ENCODE results near the gene CSMD2.

Gene CSMD2

DNA sequence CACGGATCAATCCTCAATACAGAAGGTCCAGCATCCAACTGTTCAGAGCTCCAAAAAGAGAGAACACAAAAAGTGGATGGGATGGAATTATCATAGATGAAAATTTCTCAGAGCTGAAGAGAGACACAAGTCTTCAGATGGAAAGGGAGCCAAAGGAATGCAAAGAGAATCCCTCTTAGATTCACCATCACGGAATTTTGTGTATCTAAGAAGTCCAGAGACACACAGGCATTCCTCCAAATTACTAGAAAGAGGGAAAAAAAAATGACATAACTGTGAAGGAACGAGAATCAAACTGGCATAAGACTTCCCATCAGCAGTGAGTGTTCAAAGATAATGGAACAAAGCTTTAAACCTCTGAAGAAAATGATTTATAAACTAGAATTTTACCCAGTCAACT, 591.4 kb downstream of the CSMD2 start:
- DNase-seq: no peak

DNA sequence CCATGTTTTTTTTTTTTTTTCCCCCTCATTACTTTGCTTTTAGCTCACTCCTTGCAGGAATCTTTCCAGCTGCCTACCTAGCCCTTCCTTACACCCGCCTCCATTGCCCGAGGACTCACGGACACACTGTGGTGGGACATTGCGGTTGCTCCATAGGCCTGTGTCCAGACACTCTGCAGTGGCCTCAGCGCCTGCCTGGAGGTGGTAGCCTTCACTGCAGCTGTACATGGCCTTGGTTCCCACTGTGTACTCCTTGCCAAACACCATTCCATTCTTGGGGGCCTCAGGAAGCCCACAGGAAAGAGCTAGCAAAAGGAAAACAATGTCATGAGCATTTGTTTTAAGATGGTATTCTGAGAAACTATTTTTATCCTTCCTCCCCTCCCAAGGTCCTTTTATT, 592.6 kb downstream of the CSMD2 start:
- DNase-seq: no peak

DNA sequence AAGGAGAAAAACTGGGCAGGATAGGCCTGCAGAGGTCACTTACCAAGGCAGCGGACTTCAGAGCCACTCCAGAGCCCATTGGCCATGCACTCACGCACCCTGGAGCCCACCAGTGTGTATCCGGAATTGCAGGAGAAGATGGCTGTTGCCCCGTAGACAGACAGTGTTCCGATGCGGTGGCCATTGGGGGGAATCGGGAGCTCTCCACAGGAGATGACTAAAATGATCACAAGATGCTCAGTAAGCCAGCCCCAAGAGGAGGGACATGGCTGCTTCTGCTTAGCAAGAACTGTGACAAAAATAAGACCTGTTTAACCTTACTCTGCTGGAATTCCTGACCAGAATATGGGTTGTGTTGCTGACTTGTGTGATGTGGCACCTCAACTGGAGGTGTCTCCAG, 595.7 kb downstream of the CSMD2 start:
- no peak for DNase-seq

- DNase-seq: no peak
Observed at GRCh38 chr1:33563699-33564098, 601.3 kb downstream of the CSMD2 start.

DNA sequence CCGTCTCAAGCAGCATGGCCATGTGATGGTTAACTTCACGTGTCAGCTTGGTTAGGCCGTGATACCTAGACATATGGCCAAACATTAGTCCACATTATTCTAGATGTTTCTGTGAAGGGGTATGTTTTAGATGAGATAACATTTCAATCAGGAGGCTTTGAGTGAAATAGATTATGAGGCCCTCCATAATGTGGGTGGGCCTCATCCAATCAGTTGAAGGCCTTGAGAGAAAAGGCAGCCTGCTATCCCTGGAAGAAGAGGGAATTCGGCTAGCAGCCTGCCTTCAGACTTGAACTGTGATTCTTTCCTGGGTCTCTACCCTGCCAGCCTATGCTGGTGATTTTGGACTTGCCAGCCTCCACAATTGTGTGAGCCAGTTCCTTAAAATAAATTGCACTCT, 602.5 kb downstream of the CSMD2 start:
- no peak for DNase-seq

GRCh38 chr1:33561576-33561975, 603.5 kb downstream of the CSMD2 start:
- no peak for DNase-seq

DNA sequence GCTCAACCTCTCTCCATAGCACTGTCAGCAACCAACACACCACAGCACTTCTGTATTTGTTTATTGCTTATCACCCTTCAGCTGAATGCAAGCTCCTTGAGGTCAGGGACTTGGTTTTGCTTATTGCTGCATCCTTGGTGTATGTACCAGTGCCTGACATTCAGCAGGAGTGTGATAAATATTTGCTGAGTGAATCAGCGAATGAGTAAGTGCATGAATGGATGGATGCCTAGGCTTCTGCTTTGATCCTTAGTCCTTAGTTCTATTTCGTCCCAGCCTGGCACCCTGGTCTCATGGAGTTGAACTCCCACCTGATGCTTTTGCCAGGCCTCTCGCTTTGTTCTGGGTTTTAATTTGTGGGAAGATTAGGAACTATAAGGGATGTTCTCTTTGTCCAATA, 604.4 kb downstream of the CSMD2 start:
- DNase-seq: no peak

DNA sequence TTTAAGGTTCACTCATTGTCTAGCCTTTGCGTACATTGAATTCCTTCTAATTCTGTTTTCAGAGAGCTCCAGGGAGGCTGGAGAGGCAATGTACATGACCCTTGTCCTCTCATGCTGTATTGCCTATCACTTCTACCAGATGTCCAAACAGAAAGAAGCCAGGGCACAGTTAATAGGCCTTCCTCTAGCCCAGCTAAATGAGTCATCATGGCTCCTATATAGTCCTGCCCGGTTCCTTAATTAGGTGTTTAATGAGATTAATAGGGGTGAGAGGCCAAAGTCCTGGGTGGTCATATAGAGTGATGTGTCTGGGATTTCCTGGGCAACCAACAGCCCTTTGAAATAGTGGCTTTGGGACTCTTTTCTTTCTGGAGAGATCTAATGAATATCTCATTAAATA, 616.3 kb downstream of the CSMD2 start:
- no peak for DNase-seq

GRCh38 chr1:33548319-33548718, 616.7 kb downstream of the CSMD2 start:
- no peak for DNase-seq

GRCh38 chr1:33547576-33547975, 617.5 kb downstream of the CSMD2 start:
- no peak for DNase-seq

DNA sequence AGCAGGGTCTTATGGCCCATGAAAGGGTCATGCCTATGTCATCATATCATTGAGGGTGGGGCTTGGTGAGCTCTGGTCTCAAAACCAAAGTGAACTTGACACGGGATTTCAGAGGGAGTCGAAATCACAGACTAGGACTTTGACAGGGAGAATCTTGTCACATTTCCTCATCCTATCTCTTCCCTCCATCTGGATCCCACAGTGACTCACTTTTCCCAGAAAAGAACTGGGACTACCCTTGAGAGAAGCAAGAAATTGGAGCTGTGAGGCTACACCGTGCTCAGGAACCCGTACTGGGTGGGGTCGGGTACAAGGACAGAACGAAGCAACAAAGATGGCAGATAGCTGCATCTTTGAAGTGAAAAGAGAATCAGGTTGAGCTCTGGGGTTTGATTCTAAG, 623.1 kb downstream of the CSMD2 start:
- DNase-seq: no peak

DNA sequence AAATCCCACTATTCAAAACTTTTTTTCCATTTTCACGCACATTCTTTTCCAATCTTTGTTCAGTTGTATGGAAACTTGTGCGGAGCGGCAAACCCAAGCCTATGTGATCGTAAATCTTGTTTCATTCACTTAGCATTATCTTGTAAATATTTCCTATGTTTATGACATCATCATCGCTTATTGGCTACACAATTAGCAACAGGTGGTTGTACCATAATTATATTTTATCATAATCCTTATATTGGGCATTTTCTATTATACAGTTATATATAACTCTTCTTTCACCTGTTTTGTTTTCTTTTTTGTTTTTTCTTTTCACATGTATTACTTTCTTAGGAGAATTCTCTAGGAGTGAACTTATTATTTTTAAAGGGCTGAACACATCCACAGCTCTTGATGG, 627.1 kb downstream of the CSMD2 start:
- DNase-seq: no peak

GRCh38 chr1:33535334-33535733, 629.7 kb downstream of the CSMD2 start:
- DNase-seq: no peak

- DNase-seq: no peak
Observed at GRCh38 chr1:33532936-33533335, 632.1 kb downstream of the CSMD2 start.

- no peak for DNase-seq
Observed at GRCh38 chr1:33532250-33532649, 632.8 kb downstream of the CSMD2 start.

- no peak for DNase-seq
Observed at GRCh38 chr1:33529957-33530356, 635.1 kb downstream of the CSMD2 start.

- DNase-seq: no peak
Observed at GRCh38 chr1:33527934-33528333, 637.1 kb downstream of the CSMD2 start.

DNA sequence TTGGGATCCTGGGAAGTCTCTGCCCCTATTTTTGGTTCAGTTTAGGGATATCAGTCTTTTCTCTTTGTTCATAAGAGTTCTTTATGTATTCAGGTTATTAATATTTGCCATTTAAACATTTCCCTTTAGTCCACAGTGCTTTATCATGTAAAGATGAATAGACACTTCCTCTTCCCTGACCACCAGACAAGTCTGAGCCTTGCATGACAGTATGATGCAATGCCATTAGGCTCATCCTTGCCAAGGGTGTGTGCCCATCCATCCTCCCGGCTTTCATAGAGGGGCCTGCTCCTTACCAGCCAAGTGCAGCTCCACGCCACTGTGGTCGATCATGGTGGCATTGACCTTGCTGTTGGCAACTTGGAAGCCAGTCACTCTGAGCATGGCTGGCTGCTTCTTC, 640.4 kb downstream of the CSMD2 start:
- DNase-seq: no peak

- DNase-seq: no peak
Observed at GRCh38 chr1:33519240-33519884, 645.7 kb downstream of the CSMD2 start.

GRCh38 chr1:33517596-33518250, 647.3 kb downstream of the CSMD2 start:
- no peak for DNase-seq

DNA sequence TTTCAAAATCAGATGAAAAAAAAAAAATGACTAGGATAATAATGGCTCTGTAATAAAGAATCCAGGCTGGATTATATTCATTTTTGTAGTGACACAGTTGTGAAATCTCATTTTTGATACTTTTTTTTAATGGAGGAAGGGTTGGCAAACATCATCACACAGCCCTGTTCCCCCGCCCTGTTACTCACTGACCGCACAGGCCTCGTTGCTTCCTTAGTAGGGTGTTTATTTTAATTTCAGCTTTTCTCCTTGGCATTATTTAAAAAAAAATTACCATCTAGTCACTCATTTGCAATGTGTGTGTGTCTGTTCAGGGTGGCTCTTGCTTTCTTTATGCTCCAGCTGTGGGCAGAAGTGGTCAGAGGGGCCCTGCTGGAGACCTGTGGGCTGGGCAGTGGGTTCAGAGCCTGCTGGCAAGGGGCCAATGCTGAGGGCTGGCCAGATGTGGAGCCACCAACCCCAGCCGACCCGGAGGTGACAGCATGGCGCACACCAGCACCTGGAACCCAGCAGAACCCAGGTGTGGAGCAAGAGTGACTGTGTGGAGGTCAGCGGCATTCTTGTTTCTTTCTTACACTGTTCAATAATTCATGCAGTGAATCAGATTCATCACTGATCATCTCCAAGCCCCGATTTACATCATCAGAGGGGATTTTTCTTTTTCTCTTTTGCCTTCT, 648.0 kb downstream of the CSMD2 start:
- DNase-seq: no peak

- no peak for DNase-seq
Observed at GRCh38 chr1:33516428-33516827, 648.6 kb downstream of the CSMD2 start.

DNA sequence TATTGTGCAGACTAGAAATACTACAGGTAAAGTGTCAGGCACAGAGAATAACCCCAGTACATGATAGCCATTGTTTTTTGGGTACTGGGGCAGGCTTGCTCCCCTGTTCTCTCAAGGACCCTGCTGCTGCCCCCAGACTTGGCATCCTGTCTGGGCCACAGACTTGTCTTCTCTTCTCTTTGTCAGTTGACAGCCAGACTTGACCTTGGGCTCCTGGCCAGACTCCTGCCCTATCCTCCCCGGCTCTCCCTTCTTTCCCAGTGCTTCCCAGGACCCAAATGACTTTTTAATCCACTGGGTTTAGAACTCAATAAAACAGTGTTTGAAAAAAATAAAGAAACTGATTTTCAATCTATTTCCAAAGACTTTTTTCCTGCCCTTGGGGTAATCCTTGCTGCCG, 649.4 kb downstream of the CSMD2 start:
- DNase-seq: no peak

GRCh38 chr1:33515112-33515511, 649.9 kb downstream of the CSMD2 start:
- no peak for DNase-seq

All from NCI-H187 treated with DMSO at 0.1 percent for 48 hours (cell line).